Calu3 (cell line): ENCODE data around the gene LAMC3. TPM values are rescaled to one million over a fixed set of nuclear protein-coding genes. Genes with fewer than 3 reads are reported as not detected.

Source experiments
- BruUV-seq: library from RNA; stranded (reverse); fragments of 400-500 nt; replicated peaks from 2 replicates; lab custom pipeline; 2021; lab: Mats Ljungman, UMichigan
- CTCF ChIA-PET: fragments of 300-600 bp; sonication (Branson Sonifier 250); formaldehyde crosslinking; loops from one replicate; lab custom pipeline; 2022; ENCODE audit warnings: antibody characterized with exemption; lab: Charles Lee
- DNase-seq: peaks from one replicate; pipeline ENCODE4 v3.0.0; 2022
- H3K27ac Mint-ChIP-seq: one replicate; pipeline ENCODE4 v1.8.0; 2022; ENCODE audit warnings: mixed read lengths; ENCODE audit not compliant: unreplicated experiment
- H3K27me3 Mint-ChIP-seq: one replicate; pipeline ENCODE4 v1.8.0; 2022; ENCODE audit warnings: mixed read lengths; ENCODE audit not compliant: unreplicated experiment
- H3K36me3 Mint-ChIP-seq: one replicate; pipeline ENCODE4 v1.8.0; 2022; ENCODE audit warnings: mild to moderate bottlenecking, moderate library complexity, mixed read lengths; ENCODE audit not compliant: insufficient read depth, unreplicated experiment
- H3K4me1 Mint-ChIP-seq: one replicate; pipeline ENCODE4 v1.8.0; 2022; ENCODE audit warnings: mild to moderate bottlenecking, low read depth, mixed read lengths; ENCODE audit not compliant: unreplicated experiment
- H3K4me3 Mint-ChIP-seq: one replicate; pipeline ENCODE4 v1.8.0; 2022; ENCODE audit warnings: mild to moderate bottlenecking, low read depth, moderate library complexity, mixed read lengths; ENCODE audit not compliant: unreplicated experiment
- H3K9me3 Mint-ChIP-seq: one replicate; pipeline ENCODE4 v1.8.0; 2022; ENCODE audit warnings: low read depth, mixed read lengths; ENCODE audit not compliant: unreplicated experiment
- intact Hi-C: fragments of 100-400 bp; cut with micrococcal nuclease; formaldehyde crosslinking; loops from one replicate; pipeline ENCODE4 v1.10.0; 2022; ENCODE audit not compliant: unreplicated experiment
- total RNA-seq: library from RNA; stranded (reverse); gene quantifications from 2 replicates; pipeline ENCODE4 v1.2.3, GENCODE V29; 2022
- TF ChIP-seq, protein P1 (sequence below): fragments of 200-600 bp; IDR thresholded peaks from one replicate; pipeline ENCODE4 v1.8.0; 2022; ENCODE audit warnings: antibody characterized with exemption; ENCODE audit not compliant: unreplicated experiment

The LAMC3 gene
- total RNA-seq, 1 experiment from 2014 or later = not detected

GRCh38 chr9:131056781-131057506 is 48.0 kb downstream of the LAMC3 start:
- Mint-ChIP-seq H3K9me3 (no peaks in the 10 kb centered on the region), H3K27ac (no peak overlapping the region), H3K4me1 (no peaks in the 10 kb centered on the region), H3K36me3 (no peaks in the 10 kb centered on the region), H3K27me3 (peaks cover 15% of the 10 kb centered on the region), H3K4me3 (no peak overlapping the region)
- no peak for DNase-seq
- intact Hi-C loops = loop anchor here (5.0 kb wide), 1 partner anchor 280 kb away; no protein-coding TSS in a partner anchor
- BruUV-seq = no TSS peak
- CTCF ChIA-PET = interaction anchor here (1.0 to 1.8 kb wide), 2 partner anchors 26 to 279 kb away, joined by 4 to 5 read pairs; no protein-coding TSS in a partner anchor
- TF ChIP-seq, protein P1, sequence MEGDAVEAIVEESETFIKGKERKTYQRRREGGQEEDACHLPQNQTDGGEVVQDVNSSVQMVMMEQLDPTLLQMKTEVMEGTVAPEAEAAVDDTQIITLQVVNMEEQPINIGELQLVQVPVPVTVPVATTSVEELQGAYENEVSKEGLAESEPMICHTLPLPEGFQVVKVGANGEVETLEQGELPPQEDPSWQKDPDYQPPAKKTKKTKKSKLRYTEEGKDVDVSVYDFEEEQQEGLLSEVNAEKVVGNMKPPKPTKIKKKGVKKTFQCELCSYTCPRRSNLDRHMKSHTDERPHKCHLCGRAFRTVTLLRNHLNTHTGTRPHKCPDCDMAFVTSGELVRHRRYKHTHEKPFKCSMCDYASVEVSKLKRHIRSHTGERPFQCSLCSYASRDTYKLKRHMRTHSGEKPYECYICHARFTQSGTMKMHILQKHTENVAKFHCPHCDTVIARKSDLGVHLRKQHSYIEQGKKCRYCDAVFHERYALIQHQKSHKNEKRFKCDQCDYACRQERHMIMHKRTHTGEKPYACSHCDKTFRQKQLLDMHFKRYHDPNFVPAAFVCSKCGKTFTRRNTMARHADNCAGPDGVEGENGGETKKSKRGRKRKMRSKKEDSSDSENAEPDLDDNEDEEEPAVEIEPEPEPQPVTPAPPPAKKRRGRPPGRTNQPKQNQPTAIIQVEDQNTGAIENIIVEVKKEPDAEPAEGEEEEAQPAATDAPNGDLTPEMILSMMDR = no peak

GRCh38 chr9:131060900-131061630 is 52.1 kb downstream of the LAMC3 start:
- CTCF ChIA-PET = no interaction called here
- Mint-ChIP-seq H3K27me3 (peaks cover 15% of the 10 kb centered on the region), H3K36me3 (no peaks in the 10 kb centered on the region), H3K4me3 (no peak overlapping the region), H3K4me1 (no peaks in the 10 kb centered on the region), H3K9me3 (no peaks in the 10 kb centered on the region), H3K27ac (no peak overlapping the region)
- no peak for DNase-seq
- intact Hi-C loops = no loop called here
- TF ChIP-seq, protein P1 = no peak
- BruUV-seq = no TSS peak

- Mint-ChIP-seq H3K27me3 (peaks cover 27% of the 10 kb centered on the region), H3K36me3 (no peaks in the 10 kb centered on the region), H3K27ac (no peak overlapping the region), H3K4me1 (no peaks in the 10 kb centered on the region), H3K9me3 (no peaks in the 10 kb centered on the region), H3K4me3 (no peak overlapping the region)
- CTCF ChIA-PET = interaction anchor here (0.6 to 0.7 kb wide), 2 partner anchors 29 to 349 kb away, joined by 3 to 4 read pairs; no protein-coding TSS in a partner anchor
- TF ChIP-seq, protein P1 = no peak
- no TSS peak for BruUV-seq
- intact Hi-C loops = no loop called here
- no peak for DNase-seq
Measured at GRCh38 chr9:131062969-131063368, 54.0 kb downstream of the LAMC3 start.

DNA sequence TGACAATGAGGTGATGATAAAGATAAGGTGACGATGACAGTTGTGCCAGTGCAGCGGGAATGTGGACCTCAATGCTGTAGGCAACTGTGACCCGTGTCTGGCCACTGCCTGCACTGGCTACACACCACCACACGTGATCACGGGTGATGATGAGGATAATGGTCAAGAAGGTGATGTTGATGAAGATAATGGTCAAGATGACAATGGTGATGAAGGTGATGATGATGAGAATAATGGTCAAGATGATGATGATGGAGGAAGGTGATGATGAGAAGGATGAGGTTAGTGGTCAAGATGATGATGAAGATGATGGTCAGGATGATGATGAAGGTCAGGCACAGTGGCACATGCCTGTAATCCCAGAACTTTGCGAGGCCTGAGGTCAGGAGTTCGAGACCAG is 56.6 kb downstream of the LAMC3 start:
- Mint-ChIP-seq H3K4me1 (no peaks in the 10 kb centered on the region), H3K27me3 (peaks cover 45% of the 10 kb centered on the region), H3K4me3 (no peak overlapping the region), H3K36me3 (no peaks in the 10 kb centered on the region), H3K9me3 (no peaks in the 10 kb centered on the region), H3K27ac (no peak overlapping the region)
- no peak for DNase-seq
- TF ChIP-seq, protein P1 = no peak
- no TSS peak for BruUV-seq
- CTCF ChIA-PET = no interaction called here
- intact Hi-C loops = no loop called here
